HepG2 (cell line): ENCODE measurements around the gene RBPJ. TPM values are rescaled to one million over a fixed set of nuclear protein-coding genes. Genes with fewer than 3 reads are reported as not detected.
A peak's percentile ranks its signal among the peaks of the same experiment; 100 is the strongest.

Source experiments
- ARNT ChIP-seq: fragments of 450-650 bp; IDR thresholded peaks from 2 replicates; pipeline ENCODE4 v1.6.1; 2017
- BRCA1 ChIP-seq: sonication (generic); formaldehyde crosslinking; IDR thresholded peaks from 2 replicates; pipeline ENCODE4 v1.4.0; 2020; ENCODE audit warnings: missing genetic modification reagents
- HNF4A ChIP-seq: sonication (generic); formaldehyde crosslinking; IDR thresholded peaks from 2 replicates; pipeline ENCODE4 v1.4.0; 2020; ENCODE audit warnings: missing genetic modification reagents
- PHF8 ChIP-seq: sonication (generic); formaldehyde crosslinking; IDR thresholded peaks from 2 replicates; pipeline ENCODE4 v1.5.0; 2020; ENCODE audit warnings: missing genetic modification reagents
- PRMT3 ChIP-seq: sonication (generic); formaldehyde crosslinking; IDR thresholded peaks from 2 replicates; pipeline ENCODE4 v1.8.1; 2022; ENCODE audit warnings: low read depth, mild to moderate bottlenecking, moderate library complexity, missing genetic modification reagents, borderline replicate concordance
- PTBP1 ChIP-seq: fragments of 200-400 bp; formaldehyde crosslinking; IDR thresholded peaks from 2 replicates; pipeline ENCODE4 v1.6.1; 2018; ENCODE audit warnings: low read length, low read depth; ENCODE audit not compliant: poor library complexity, severe bottlenecking
- SMARCC2 ChIP-seq: fragments of 450-650 bp; IDR thresholded peaks from 2 replicates; pipeline ENCODE4 v1.6.1; 2017; ENCODE audit warnings: antibody characterized with exemption, mild to moderate bottlenecking
- SPEN ChIP-seq: sonication (generic); formaldehyde crosslinking; IDR thresholded peaks from 2 replicates; pipeline ENCODE4 v1.5.1; 2020; ENCODE audit warnings: low read depth, mild to moderate bottlenecking, missing genetic modification reagents
- TCF7L2 ChIP-seq: IDR thresholded peaks from 2 replicates; pipeline ENCODE4 v1.6.1; 2011; ENCODE audit warnings: mild to moderate bottlenecking, low read depth, low read length, moderate library complexity
- U2AF2 ChIP-seq: fragments of 200-400 bp; formaldehyde crosslinking; IDR thresholded peaks from 2 replicates; pipeline ENCODE4 v1.6.1; 2017; ENCODE audit warnings: low read depth, mild to moderate bottlenecking, low read length
- ZBTB42 ChIP-seq: sonication (generic); formaldehyde crosslinking; IDR thresholded peaks from 2 replicates; pipeline ENCODE4 v1.5.0; 2020; ENCODE audit warnings: mild to moderate bottlenecking, missing genetic modification reagents
- ZNF138 ChIP-seq: sonication (generic); formaldehyde crosslinking; IDR thresholded peaks from 2 replicates; pipeline ENCODE4 v1.5.0; 2020; ENCODE audit warnings: mild to moderate bottlenecking, low read depth, missing genetic modification reagents
- ZNF205 ChIP-seq: IDR thresholded peaks from 2 replicates; pipeline ENCODE4 v1.6.1; 2018; ENCODE audit warnings: missing biosample characterization, missing genetic modification reagents
- ZNF572 ChIP-seq: sonication (generic); formaldehyde crosslinking; IDR thresholded peaks from 2 replicates; pipeline ENCODE4 v1.5.1; 2020; ENCODE audit warnings: mild to moderate bottlenecking, missing genetic modification reagents
- ZNF605 ChIP-seq: sonication (generic); formaldehyde crosslinking; IDR thresholded peaks from 2 replicates; pipeline ENCODE4 v1.8.0; 2022; ENCODE audit warnings: mild to moderate bottlenecking, missing genetic modification reagents
- ZNF879 ChIP-seq: sonication (generic); formaldehyde crosslinking; IDR thresholded peaks from 2 replicates; pipeline ENCODE4 v1.8.1; 2023; ENCODE audit warnings: missing genetic modification reagents
- polyA plus RNA-seq, 8 experiments: library from polyadenylated mRNA; depleted of rRNA in 3 of 8; stranded (reverse) in 7 of 8; unstranded in 1 of 8; fragments of >200 nt; fragmentation: Illumina TruSeq in 4 of 8; extraction: Trizol in 4 of 8; gene quantifications; 2 replicates each; pipeline versions ENCODE4 v1.2.1 to v1.2.3, GENCODE V29; 2011 to 2016; ENCODE audit warnings: low read depth in 4 of 8, missing spikeins in 1 of 8, mixed read lengths in 1 of 8; ENCODE audit not compliant: insufficient read depth in 1 of 8
- total RNA-seq, 5 experiments: library from RNA; depleted of rRNA; stranded (reverse); fragments of >200 nt; fragmentation: Illumina TruSeq; extraction: Trizol; gene quantifications; 2 replicates each; pipeline ENCODE4 v1.2.3, GENCODE V29; 2016; ENCODE audit warnings: low read depth in 1 of 5
- TF ChIP-seq, protein P1 (sequence below): sonication (generic); formaldehyde crosslinking; IDR thresholded peaks from 2 replicates; pipeline ENCODE4 v1.8.1; 2022; ENCODE audit warnings: low read depth, mild to moderate bottlenecking, missing genetic modification reagents
- TF ChIP-seq, protein P2 (sequence below): sonication (generic); formaldehyde crosslinking; IDR thresholded peaks from 2 replicates; pipeline ENCODE4 v1.4.0; 2020; ENCODE audit warnings: missing genetic modification reagents
- TF ChIP-seq, protein P3 (sequence below): sonication (generic); formaldehyde crosslinking; IDR thresholded peaks from 2 replicates; pipeline ENCODE4 v1.4.0; 2020; ENCODE audit warnings: missing genetic modification reagents, low read depth, mild to moderate bottlenecking, borderline replicate concordance
- TF ChIP-seq, protein P4 (sequence below): sonication (generic); formaldehyde crosslinking; IDR thresholded peaks from 2 replicates; pipeline ENCODE4 v1.8.1; 2023; ENCODE audit warnings: mild to moderate bottlenecking, moderate library complexity, missing genetic modification reagents
- TF ChIP-seq, protein P5 (sequence below): IDR thresholded peaks from 2 replicates; pipeline ENCODE4 v1.6.1; 2012; ENCODE audit warnings: low read depth, low read length, improper control_type of control experiment
- TF ChIP-seq, protein P6 (sequence below): sonication (generic); formaldehyde crosslinking; IDR thresholded peaks from 2 replicates; pipeline ENCODE4 v1.4.0; 2020; ENCODE audit warnings: mild to moderate bottlenecking, missing genetic modification reagents

The RBPJ gene
- total and polyA plus RNA-seq, 2 of the 13 experiments (the other 11 are each of a cell fraction or from before 2014, with no cell fraction given): 25.9 to 33.2 TPM

GRCh38 chr4:26319467-26319948 is 1.3 kb upstream of the RBPJ start (continued):
- TF ChIP-seq PRMT3 (CRISPR knock-in tag): no peak
- no peak for TF ChIP-seq SMARCC2
- TF ChIP-seq ZNF205 (CRISPR knock-in tag): no peak
- no peak for TF ChIP-seq ZNF879
- TF ChIP-seq BRCA1: no peak
- TF ChIP-seq, protein P1, sequence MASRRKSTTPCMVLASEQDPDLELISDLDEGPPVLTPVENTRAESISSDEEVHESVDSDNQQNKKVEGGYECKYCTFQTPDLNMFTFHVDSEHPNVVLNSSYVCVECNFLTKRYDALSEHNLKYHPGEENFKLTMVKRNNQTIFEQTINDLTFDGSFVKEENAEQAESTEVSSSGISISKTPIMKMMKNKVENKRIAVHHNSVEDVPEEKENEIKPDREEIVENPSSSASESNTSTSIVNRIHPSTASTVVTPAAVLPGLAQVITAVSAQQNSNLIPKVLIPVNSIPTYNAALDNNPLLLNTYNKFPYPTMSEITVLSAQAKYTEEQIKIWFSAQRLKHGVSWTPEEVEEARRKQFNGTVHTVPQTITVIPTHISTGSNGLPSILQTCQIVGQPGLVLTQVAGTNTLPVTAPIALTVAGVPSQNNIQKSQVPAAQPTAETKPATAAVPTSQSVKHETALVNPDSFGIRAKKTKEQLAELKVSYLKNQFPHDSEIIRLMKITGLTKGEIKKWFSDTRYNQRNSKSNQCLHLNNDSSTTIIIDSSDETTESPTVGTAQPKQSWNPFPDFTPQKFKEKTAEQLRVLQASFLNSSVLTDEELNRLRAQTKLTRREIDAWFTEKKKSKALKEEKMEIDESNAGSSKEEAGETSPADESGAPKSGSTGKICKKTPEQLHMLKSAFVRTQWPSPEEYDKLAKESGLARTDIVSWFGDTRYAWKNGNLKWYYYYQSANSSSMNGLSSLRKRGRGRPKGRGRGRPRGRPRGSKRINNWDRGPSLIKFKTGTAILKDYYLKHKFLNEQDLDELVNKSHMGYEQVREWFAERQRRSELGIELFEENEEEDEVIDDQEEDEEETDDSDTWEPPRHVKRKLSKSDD: no peak
- peak; percentile 100 for TF ChIP-seq SPEN
- TF ChIP-seq, protein P2, sequence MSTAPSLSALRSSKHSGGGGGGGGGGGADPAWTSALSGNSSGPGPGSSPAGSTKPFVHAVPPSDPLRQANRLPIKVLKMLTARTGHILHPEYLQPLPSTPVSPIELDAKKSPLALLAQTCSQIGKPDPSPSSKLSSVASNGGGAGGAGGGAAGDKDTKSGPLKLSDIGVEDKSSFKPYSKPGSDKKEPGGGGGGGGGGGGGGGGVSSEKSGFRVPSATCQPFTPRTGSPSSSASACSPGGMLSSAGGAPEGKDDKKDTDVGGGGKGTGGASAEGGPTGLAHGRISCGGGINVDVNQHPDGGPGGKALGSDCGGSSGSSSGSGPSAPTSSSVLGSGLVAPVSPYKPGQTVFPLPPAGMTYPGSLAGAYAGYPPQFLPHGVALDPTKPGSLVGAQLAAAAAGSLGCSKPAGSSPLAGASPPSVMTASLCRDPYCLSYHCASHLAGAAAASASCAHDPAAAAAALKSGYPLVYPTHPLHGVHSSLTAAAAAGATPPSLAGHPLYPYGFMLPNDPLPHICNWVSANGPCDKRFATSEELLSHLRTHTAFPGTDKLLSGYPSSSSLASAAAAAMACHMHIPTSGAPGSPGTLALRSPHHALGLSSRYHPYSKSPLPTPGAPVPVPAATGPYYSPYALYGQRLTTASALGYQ (CRISPR knock-in tag): no peak
- no peak for TF ChIP-seq PTBP1
- TF ChIP-seq, protein P3, sequence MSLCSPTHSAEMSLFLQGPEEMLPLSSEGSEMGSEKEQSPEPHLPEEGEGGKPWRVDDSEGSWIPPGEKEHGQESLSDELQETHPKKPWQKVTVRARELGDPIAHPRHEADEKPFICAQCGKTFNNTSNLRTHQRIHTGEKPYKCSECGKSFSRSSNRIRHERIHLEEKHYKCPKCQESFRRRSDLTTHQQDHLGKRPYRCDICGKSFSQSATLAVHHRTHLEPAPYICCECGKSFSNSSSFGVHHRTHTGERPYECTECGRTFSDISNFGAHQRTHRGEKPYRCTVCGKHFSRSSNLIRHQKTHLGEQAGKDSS: no peak; the same call in 1 of the 2 replicates
- TF ChIP-seq HNF4A (CRISPR knock-in tag): no peak
- TF ChIP-seq U2AF2: no peak
- TF ChIP-seq, protein P4, sequence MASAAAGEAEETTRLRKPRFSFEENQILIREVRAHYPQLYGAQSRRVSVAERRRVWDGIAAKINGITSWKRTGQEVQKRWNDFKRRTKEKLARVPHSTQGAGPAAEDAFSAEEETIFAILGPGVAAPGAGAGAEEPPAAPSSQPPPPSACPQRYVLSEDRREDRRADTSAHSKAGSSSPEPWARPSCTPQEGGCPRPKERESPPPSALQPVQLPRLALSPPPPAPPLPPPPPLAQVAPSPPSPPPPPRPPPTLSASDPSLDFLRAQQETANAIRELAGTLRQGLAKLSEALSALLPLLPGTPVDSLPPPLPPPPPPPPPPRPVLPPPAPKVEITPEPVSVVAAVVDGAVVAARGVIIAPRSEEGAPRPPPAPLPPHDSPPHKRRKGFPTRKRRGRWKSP (CRISPR knock-in tag): no peak
- TF ChIP-seq, protein P5, sequence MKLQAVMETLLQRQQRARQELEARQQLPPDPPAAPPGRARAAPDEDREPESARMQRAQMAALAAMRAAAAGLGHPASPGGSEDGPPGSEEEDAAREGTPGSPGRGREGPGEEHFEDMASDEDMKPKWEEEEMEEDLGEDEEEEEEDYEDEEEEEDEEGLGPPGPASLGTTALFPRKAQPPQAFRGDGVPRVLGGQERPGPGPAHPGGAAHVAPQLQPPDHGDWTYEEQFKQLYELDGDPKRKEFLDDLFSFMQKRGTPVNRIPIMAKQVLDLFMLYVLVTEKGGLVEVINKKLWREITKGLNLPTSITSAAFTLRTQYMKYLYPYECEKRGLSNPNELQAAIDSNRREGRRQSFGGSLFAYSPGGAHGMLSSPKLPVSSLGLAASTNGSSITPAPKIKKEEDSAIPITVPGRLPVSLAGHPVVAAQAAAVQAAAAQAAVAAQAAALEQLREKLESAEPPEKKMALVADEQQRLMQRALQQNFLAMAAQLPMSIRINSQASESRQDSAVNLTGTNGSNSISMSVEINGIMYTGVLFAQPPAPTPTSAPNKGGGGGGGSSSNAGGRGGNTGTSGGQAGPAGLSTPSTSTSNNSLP: no peak
- TF ChIP-seq ZNF605: no peak
- peak; percentile 61; the same call in 1 of the 2 replicates for TF ChIP-seq PHF8
- TF ChIP-seq ZNF138 (CRISPR knock-in tag): no peak
- no peak for TF ChIP-seq ZNF572 (CRISPR knock-in tag)
- TF ChIP-seq, protein P6, sequence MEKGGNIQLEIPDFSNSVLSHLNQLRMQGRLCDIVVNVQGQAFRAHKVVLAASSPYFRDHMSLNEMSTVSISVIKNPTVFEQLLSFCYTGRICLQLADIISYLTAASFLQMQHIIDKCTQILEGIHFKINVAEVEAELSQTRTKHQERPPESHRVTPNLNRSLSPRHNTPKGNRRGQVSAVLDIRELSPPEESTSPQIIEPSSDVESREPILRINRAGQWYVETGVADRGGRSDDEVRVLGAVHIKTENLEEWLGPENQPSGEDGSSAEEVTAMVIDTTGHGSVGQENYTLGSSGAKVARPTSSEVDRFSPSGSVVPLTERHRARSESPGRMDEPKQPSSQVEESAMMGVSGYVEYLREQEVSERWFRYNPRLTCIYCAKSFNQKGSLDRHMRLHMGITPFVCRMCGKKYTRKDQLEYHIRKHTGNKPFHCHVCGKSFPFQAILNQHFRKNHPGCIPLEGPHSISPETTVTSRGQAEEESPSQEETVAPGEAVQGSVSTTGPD (CRISPR knock-in tag): no peak
- TF ChIP-seq TCF7L2: no peak
- TF ChIP-seq ZBTB42 (CRISPR knock-in tag): no peak
- no peak for TF ChIP-seq ARNT
